Measurements from ENCODE around the gene C11orf58.

Gene C11orf58

DNA sequence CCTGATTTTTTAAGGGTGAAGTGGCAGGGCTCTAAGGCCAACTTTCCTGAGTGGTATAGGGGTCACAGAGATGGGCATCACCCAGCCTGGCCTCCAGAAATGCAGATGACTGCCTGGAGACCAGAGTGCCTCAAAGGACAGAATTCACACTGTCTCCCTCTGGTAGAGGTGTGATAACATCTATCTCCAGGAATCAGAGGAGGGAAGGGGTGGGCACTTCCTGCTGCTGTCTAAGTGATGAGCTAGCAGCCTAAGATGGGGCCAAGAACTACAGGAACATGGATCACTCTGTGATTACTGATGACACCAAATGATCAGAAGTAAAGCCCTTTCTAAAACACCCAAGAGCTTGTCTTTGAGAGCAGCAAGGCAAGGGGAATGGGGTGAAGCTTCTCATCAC, 61.9 kb downstream of the C11orf58 start:
- Histone ChIP-seq H3K36me3 (ENCODE audit: control insufficient read depth, insufficient read depth, low read length) (no peaks in the 10 kb centered on the region), H3K27me3 (replicated peaks; ENCODE audit: control insufficient read depth, insufficient read depth, low read length, poor library complexity, severe bottlenecking) (no peaks in the 10 kb centered on the region), H3K9me3 (ENCODE audit: control insufficient read depth, low read length) (no peaks in the 10 kb centered on the region), H3K4me3 (ENCODE audit: insufficient read depth, low read depth, low read length, poor library complexity, severe bottlenecking) (no peak overlapping the region), H3K27ac (ENCODE audit: insufficient read depth, low read length, poor library complexity, severe bottlenecking) (no peak overlapping the region), H3K4me1 (ENCODE audit: control insufficient read depth, insufficient read depth, low read length, poor library complexity, severe bottlenecking) (no peaks in the 10 kb centered on the region)
- no peak for DNase-seq

DNA sequence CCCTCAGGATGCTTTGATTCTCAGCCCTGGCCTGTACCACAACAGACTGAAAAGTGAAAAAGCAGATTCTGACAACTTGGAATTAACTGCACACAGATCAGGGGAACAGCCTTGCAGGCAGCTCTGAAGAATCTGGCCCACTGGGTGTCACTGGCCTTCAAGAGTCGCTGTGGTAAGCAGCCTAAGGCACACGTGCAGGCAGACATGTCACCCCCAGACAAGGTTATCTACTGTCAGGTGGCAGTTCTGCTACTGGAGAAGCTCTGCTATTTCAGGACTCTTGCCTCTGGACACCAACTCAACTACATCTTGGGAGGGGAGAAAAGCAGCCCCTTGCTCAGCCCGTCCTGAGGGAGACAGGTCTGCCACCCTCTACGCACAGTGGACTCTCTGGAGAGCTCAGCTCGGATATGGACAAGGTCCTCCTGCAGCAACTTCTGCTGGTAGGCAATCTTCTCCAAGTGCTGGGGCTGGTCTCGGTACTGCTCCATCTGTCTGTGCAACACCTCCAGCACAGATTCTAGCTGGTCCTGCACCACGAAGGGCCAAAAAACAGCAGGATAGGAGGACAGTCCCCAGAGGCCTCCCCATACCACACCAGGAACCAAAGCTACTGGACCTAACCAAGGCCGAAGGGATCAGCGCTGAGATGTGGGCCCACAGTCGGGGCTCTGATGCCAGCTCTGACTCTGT, 63.0 kb downstream of the C11orf58 start:
- no peak for DNase-seq
- Histone ChIP-seq H3K4me1 (ENCODE audit: control insufficient read depth, insufficient read depth, low read length, poor library complexity, severe bottlenecking) (no peaks in the 10 kb centered on the region), H3K27me3 (replicated peaks; ENCODE audit: control insufficient read depth, insufficient read depth, low read length, poor library complexity, severe bottlenecking) (no peaks in the 10 kb centered on the region), H3K36me3 (ENCODE audit: control insufficient read depth, insufficient read depth, low read length) (no peaks in the 10 kb centered on the region), H3K27ac (ENCODE audit: insufficient read depth, low read length, poor library complexity, severe bottlenecking) (no peak overlapping the region), H3K9me3 (ENCODE audit: control insufficient read depth, low read length) (no peaks in the 10 kb centered on the region), H3K4me3 (ENCODE audit: insufficient read depth, low read depth, low read length, poor library complexity, severe bottlenecking) (no peak overlapping the region)

DNA sequence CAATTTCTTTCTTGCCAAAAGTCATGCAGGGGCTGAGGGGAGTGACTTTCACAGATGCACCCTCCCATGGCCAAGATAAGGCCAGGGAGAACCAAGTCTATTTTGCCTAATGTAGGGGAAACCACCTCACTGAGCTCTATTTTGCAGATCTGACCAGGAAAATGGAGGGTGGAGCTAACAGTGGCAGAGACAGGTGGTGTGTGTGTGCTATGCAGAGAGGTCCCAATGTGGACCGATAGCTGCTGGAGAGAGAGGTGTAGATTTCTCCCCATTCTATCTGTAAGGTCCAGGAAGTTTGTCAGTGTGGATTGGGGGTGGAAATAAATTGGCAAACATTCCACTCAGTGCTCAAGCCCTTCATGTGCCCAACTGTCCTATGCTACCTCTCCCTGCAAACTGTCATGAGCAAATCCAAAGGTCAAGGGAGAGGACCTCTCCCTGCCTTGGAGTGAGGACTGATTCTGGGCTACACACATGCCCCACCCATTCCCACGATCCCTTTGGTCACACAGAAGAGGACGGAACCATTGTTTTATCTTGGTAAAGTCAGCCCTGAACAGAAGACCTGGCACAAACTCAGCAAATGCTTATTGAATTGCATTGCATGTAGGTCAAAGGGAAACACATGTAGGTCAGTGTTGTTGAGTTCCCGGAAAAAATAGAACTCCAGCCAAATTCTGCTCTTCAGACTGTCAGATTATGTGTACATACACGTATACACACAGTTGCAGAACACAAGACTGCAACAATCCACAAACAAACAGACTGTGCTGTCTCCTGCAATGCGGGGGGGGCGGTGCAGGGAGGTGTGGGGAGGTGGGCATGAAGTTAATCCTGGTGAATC, 65.9 kb downstream of the C11orf58 start:
- H3K27me3 ChIP-seq (replicated peaks; ENCODE audit: control insufficient read depth, insufficient read depth, low read length, poor library complexity, severe bottlenecking): no peaks in the 10 kb centered on the region
- H3K36me3 ChIP-seq (ENCODE audit: control insufficient read depth, insufficient read depth, low read length): no peaks in the 10 kb centered on the region
- no peaks in the 10 kb centered on the region for H3K4me1 ChIP-seq (ENCODE audit: control insufficient read depth, insufficient read depth, low read length, poor library complexity, severe bottlenecking)
- no peak for DNase-seq
- no peak overlapping the region for H3K27ac ChIP-seq (ENCODE audit: insufficient read depth, low read length, poor library complexity, severe bottlenecking)
- H3K9me3 ChIP-seq (ENCODE audit: control insufficient read depth, low read length): no peaks in the 10 kb centered on the region
- no peak overlapping the region for H3K4me3 ChIP-seq (ENCODE audit: insufficient read depth, low read depth, low read length, poor library complexity, severe bottlenecking)

DNA sequence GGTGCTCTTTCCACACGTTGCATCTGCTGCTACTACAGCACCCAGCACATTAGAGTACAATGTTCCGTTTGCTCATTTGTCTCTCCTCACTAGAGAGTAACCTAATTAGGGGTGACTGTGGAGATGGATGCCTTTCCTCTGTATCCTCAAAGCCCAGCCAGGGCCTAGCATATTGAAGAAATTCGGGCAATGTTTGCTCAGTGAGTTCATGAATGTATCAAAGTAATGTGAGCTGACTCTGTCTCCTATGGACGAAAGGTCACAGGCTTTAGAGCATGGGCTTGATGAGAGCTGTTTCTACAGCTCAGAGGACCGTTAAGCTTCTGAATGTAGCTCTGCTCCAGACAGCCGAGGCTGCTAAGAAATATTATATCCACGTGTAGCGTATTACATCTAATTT, 67.5 kb downstream of the C11orf58 start:
- H3K27me3 ChIP-seq (replicated peaks; ENCODE audit: control insufficient read depth, insufficient read depth, low read length, poor library complexity, severe bottlenecking): no peaks in the 10 kb centered on the region
- no peaks in the 10 kb centered on the region for H3K9me3 ChIP-seq (ENCODE audit: control insufficient read depth, low read length)
- no peak for DNase-seq
- H3K27ac ChIP-seq (ENCODE audit: insufficient read depth, low read length, poor library complexity, severe bottlenecking): no peak overlapping the region
- no peak overlapping the region for H3K4me3 ChIP-seq (ENCODE audit: insufficient read depth, low read depth, low read length, poor library complexity, severe bottlenecking)
- H3K4me1 ChIP-seq (ENCODE audit: control insufficient read depth, insufficient read depth, low read length, poor library complexity, severe bottlenecking): no peaks in the 10 kb centered on the region
- no peaks in the 10 kb centered on the region for H3K36me3 ChIP-seq (ENCODE audit: control insufficient read depth, insufficient read depth, low read length)

DNA sequence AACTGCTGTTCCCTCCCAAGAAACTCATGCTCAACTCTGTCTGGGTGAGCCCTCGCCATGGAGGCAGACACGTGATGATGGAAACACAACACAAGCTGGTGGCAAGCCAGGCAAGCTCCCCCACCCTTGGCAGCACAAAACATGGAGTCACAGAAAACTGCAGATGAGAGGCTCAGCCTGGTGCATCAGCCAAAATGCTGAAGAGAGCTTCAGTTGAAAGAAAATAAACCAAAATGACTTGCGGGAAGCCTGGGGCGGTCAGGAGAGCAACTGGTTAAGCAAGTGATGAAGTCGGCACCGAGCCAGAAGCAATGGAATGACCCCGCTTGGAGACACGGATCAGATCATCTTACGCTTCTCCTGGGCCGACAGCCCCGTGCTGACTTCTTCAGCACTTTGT, 68.3 kb downstream of the C11orf58 start:
- H3K4me3 ChIP-seq (ENCODE audit: insufficient read depth, low read depth, low read length, poor library complexity, severe bottlenecking): no peak overlapping the region
- H3K27ac ChIP-seq (ENCODE audit: insufficient read depth, low read length, poor library complexity, severe bottlenecking): no peak overlapping the region
- no peaks in the 10 kb centered on the region for H3K9me3 ChIP-seq (ENCODE audit: control insufficient read depth, low read length)
- no peaks in the 10 kb centered on the region for H3K36me3 ChIP-seq (ENCODE audit: control insufficient read depth, insufficient read depth, low read length)
- no peak for DNase-seq
- no peaks in the 10 kb centered on the region for H3K4me1 ChIP-seq (ENCODE audit: control insufficient read depth, insufficient read depth, low read length, poor library complexity, severe bottlenecking)
- no peaks in the 10 kb centered on the region for H3K27me3 ChIP-seq (replicated peaks; ENCODE audit: control insufficient read depth, insufficient read depth, low read length, poor library complexity, severe bottlenecking)

DNA sequence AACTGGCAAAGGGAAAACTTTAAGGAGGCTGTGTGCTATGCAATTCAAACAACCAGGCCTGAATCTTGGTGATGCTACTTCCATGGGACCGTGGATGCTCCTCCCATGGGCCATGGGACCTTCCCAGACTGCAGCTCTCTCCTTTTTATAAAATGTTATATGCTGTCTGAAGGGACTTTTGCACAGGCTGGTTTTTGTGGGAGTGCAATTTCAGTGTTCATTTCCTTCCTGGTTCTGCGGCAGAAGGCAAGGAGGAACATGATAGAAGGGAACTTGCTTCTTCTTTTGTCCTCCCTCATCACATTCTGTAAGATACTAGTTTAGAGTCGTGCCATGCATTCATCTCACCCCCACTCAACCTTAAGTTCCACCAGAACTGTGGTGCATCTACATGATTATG, 68.9 kb downstream of the C11orf58 start:
- Histone ChIP-seq H3K27me3 (replicated peaks; ENCODE audit: control insufficient read depth, insufficient read depth, low read length, poor library complexity, severe bottlenecking) (no peaks in the 10 kb centered on the region), H3K9me3 (ENCODE audit: control insufficient read depth, low read length) (no peaks in the 10 kb centered on the region), H3K27ac (ENCODE audit: insufficient read depth, low read length, poor library complexity, severe bottlenecking) (no peak overlapping the region), H3K4me3 (ENCODE audit: insufficient read depth, low read depth, low read length, poor library complexity, severe bottlenecking) (no peak overlapping the region), H3K36me3 (ENCODE audit: control insufficient read depth, insufficient read depth, low read length) (no peaks in the 10 kb centered on the region), H3K4me1 (ENCODE audit: control insufficient read depth, insufficient read depth, low read length, poor library complexity, severe bottlenecking) (no peaks in the 10 kb centered on the region)
- DNase-seq: no peak

Data from effector memory CD4-positive, alpha-beta T cell (primary cell).